HCT116 (cell line): ENCODE data around the gene TAMM41.

Experiments
- CEBPB ChIP-seq: IDR thresholded peaks from 2 replicates; pipeline ENCODE4 v1.6.1; 2012; ENCODE audit warnings: low read depth
- EGR1 ChIP-seq: IDR thresholded peaks from 2 replicates; pipeline ENCODE4 v1.6.1; 2012; ENCODE audit warnings: low read depth
- EZH2 ChIP-seq: fragments of 200-600 bp; sonication (generic); IDR thresholded peaks from 2 replicates; pipeline ENCODE4 v1.6.1; 2017; ENCODE audit warnings: antibody characterized with exemption, mixed run types
- EZH2phosphoT487 ChIP-seq: fragments of 200-600 bp; IDR thresholded peaks from 2 replicates; pipeline ENCODE4 v1.6.1; 2018; ENCODE audit warnings: antibody characterized with exemption, borderline replicate concordance
- FOSL1 ChIP-seq: IDR thresholded peaks from 2 replicates; pipeline ENCODE4 v1.6.1; 2012; ENCODE audit warnings: low read depth
- JUND ChIP-seq: IDR thresholded peaks from 2 replicates; pipeline ENCODE4 v1.6.1; 2012
- POLR2A ChIP-seq: IDR thresholded peaks from 2 replicates; pipeline ENCODE4 v1.7.0; 2011; ENCODE audit warnings: borderline replicate concordance; ENCODE audit not compliant: insufficient read depth, insufficient read length; ENCODE audit errors: extremely low read depth
- POLR2AphosphoS5 ChIP-seq: IDR thresholded peaks from 2 replicates; pipeline ENCODE4 v1.6.1; 2011; ENCODE audit warnings: mild to moderate bottlenecking, low read depth, low read length, moderate library complexity
- RAD21 ChIP-seq: IDR thresholded peaks from 2 replicates; pipeline ENCODE4 v1.6.1; 2012; ENCODE audit warnings: low read depth, mild to moderate bottlenecking
- REST ChIP-seq: IDR thresholded peaks from 2 replicates; pipeline ENCODE4 v1.6.1; 2012; ENCODE audit warnings: low read depth
- SP1 ChIP-seq: IDR thresholded peaks from 2 replicates; pipeline ENCODE4 v1.6.1; 2012; ENCODE audit warnings: low read depth
- SRF ChIP-seq: IDR thresholded peaks from 2 replicates; pipeline ENCODE4 v1.6.1; 2012; ENCODE audit warnings: low read depth
- TCF7L2 ChIP-seq: IDR thresholded peaks from 2 replicates; pipeline ENCODE4 v1.7.0; 2011; ENCODE audit warnings: borderline replicate concordance, inconsistent platforms; ENCODE audit not compliant: insufficient read depth, insufficient read length; ENCODE audit errors: extremely low read depth
- TF ChIP-seq, protein P1 (sequence below), 3 experiments: fragments of 200-600 bp in 1 of 3; sonication (generic) in 1 of 3; IDR thresholded peaks in 2 of 3; conservative IDR thresholded peaks in 1 of 3; 2 replicates each; pipeline ENCODE4 v1.5.1; 2012 to 2017; ENCODE audit warnings: low read depth in 2 of 3, low read length in 2 of 3, antibody characterized with exemption in 1 of 3, borderline replicate concordance in 1 of 3, control low read depth in 1 of 3, mild to moderate bottlenecking in 1 of 3, mixed read lengths in 1 of 3, mixed run types in 1 of 3, moderate library complexity in 1 of 3; ENCODE audit not compliant: insufficient read depth in 1 of 3

GRCh38 chr3:11755276-11755675 is 91.4 kb downstream of the TAMM41 start:
- TF ChIP-seq RAD21 (no peak), SRF (no peak), EZH2 (no peak), POLR2AphosphoS5 (no peak), POLR2A (no peak), CEBPB (no peak), EZH2phosphoT487 (no peak), REST (no peak), SP1 (no peak), TCF7L2 (no peak), JUND (no peak), EGR1 (no peak), FOSL1 (no peak)
- TF ChIP-seq, protein P1, sequence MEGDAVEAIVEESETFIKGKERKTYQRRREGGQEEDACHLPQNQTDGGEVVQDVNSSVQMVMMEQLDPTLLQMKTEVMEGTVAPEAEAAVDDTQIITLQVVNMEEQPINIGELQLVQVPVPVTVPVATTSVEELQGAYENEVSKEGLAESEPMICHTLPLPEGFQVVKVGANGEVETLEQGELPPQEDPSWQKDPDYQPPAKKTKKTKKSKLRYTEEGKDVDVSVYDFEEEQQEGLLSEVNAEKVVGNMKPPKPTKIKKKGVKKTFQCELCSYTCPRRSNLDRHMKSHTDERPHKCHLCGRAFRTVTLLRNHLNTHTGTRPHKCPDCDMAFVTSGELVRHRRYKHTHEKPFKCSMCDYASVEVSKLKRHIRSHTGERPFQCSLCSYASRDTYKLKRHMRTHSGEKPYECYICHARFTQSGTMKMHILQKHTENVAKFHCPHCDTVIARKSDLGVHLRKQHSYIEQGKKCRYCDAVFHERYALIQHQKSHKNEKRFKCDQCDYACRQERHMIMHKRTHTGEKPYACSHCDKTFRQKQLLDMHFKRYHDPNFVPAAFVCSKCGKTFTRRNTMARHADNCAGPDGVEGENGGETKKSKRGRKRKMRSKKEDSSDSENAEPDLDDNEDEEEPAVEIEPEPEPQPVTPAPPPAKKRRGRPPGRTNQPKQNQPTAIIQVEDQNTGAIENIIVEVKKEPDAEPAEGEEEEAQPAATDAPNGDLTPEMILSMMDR (IDR thresholded peaks at IDR 0.05 in 2 of 3, conservative IDR thresholded peaks at IDR 0.05 in 1 of 3; ENCODE audit: borderline replicate concordance in 1 of 3, insufficient read depth in 1 of 3, low read depth in 2 of 3, low read length in 2 of 3), result no peak
